Ovary (tissue), 9 donors: ENCODE data around the gene IP6K3. TPM values are rescaled to one million over a fixed set of nuclear protein-coding genes. Genes with fewer than 3 reads are reported as not detected.

Source experiments
- DNase-seq, 5 donors: peaks; one replicate each; pipeline ENCODE4 v3.0.0-alpha.2; 2019 to 2020
- H3K27ac ChIP-seq, 2 donors: fragments of 200-600 bp; one replicate each; pipeline versions ENCODE4 v1.5.1 to v1.8.0; 2019 to 2022
- H3K27me3 ChIP-seq: fragments of 200-600 bp; one replicate; pipeline ENCODE4 v1.8.0; 2022
- H3K36me3 ChIP-seq: fragments of 200-600 bp; sonication (generic); one replicate; pipeline ENCODE4 v1.5.1; 2019
- H3K4me1 ChIP-seq: one replicate; pipeline ENCODE4 v1.8.1; 2013; ENCODE audit warnings: mild to moderate bottlenecking, moderate library complexity; ENCODE audit not compliant: insufficient read depth
- H3K4me3 ChIP-seq: fragments of 200-600 bp; sonication (generic); one replicate; pipeline ENCODE4 v1.5.1; 2017
- H3K9me3 ChIP-seq, 2 donors: fragments of 200-600 bp in 1 of 2; sonication (generic) in 1 of 2; one replicate each; pipeline versions ENCODE4 v1.5.1 to v1.8.1; 2013 to 2019; ENCODE audit warnings: mild to moderate bottlenecking in 1 of 2, moderate library complexity in 1 of 2
- CTCF ChIP-seq, 3 donors: fragments of 450-650 bp in 2 of 3; fragments of 200-600 bp in 1 of 3; IDR thresholded peaks; one replicate each; pipeline versions ENCODE4 v1.5.1 to v1.8.0; 2016 to 2022; ENCODE audit warnings: antibody characterized with exemption in 3 of 3, mild to moderate bottlenecking in 1 of 3
- EP300 ChIP-seq: sonication (generic); formaldehyde crosslinking; IDR thresholded peaks from one replicate; pipeline ENCODE4 v1.6.1; 2017; ENCODE audit warnings: antibody characterized with exemption
- POLR2A ChIP-seq: fragments of 450-650 bp; IDR thresholded peaks from one replicate; pipeline ENCODE4 v1.6.1; 2017; ENCODE audit warnings: antibody characterized with exemption, mild to moderate bottlenecking, moderate library complexity
- WGBS, 3 donors: extraction: QIAGEN DNeasy Blood & Tissue Kit in 1 of 3; methylation state at CpG; one replicate each; pipeline versions ENCODE4 v1.1.5 to v1.1.7; 2013 to 2017; 5-methylcytosine and 5-hydroxymethylcytosine counted together
- intact Hi-C, 4 donors: fragments of 100-400 bp; cut with DNase I; formaldehyde crosslinking; loops; one replicate each; pipeline versions ENCODE4 v1.11.0 to v1.15.1; 2022 to 2023
- polyA plus RNA-seq, 2 donors: library from polyadenylated mRNA; stranded (reverse); fragments of 200-250 nt in 1 of 2; fragments of 350-450 nt in 1 of 2; fragmentation: Illumina TruSeq in 1 of 2; extraction: RNeasy Lipid Tissue Mini Kit (QIAGEN cat#74804) in 1 of 2; gene quantifications; one replicate each; pipeline ENCODE4 v1.2.3, GENCODE V29; 2013 to 2014
- total RNA-seq, 7 donors: library from RNA; depleted of rRNA in 2 of 7; stranded (reverse); fragments of >200 nt in 2 of 7; fragmentation: NEBNext Ultra II Directional in 3 of 7; extraction: Animal tissue kit (Norgen Biotek cat#: 25700) in 3 of 7; gene quantifications; one replicate each; pipeline versions ENCODE4 v1.1.0 to v1.2.4, GENCODE V29; 2016 to 2023
- donor health status: DM: no; HTN: no; CAD: no; lungs with moderate emphysema.
- donor health status: DM: no; HTN: no; CAD: no.
- donor health status: Bipolar disorder and iron deficiency.
- donor health status: DM: yes; HTN: yes; CAD: no.
- donor health status: DM: no; HTN: no; CAD: no.
- donor health status: DM: yes; HTN: yes; CAD: no.

The IP6K3 gene
- total and polyA plus RNA-seq, 9 donors: 0.11 to 1.1 (median 0.30) TPM; not detected in 2

GRCh38 chr6:33779895-33780294, 33.2 kb upstream of the IP6K3 start:
- Histone ChIP-seq H3K4me1 (no peaks in the 10 kb centered on the region), H3K9me3 (no peaks in the 10 kb centered on the region), H3K27ac (no peak overlapping the region), H3K36me3 (no peaks in the 10 kb centered on the region), H3K4me3 (no peak overlapping the region), H3K27me3 (no peaks in the 10 kb centered on the region)
- TF ChIP-seq POLR2A: no peak
- no peak for TF ChIP-seq CTCF (IDR thresholded peaks at IDR 0.05)
- no peak for TF ChIP-seq EP300
- no peak for DNase-seq
- intact Hi-C loops: loop anchor here in 1 of 4 donors (10.0 kb wide), 1 partner anchor 375 kb away; no protein-coding TSS in a partner anchor
- 84 to 89% (median 88%) methylated on average over 14 of the region's 14 CpGs for WGBS, 3 donors

GRCh38 chr6:33779290-33779689, 32.6 kb upstream of the IP6K3 start:
- no peaks in the 10 kb centered on the region for H3K4me1 ChIP-seq
- TF ChIP-seq CTCF (IDR thresholded peaks at IDR 0.05) (no peak), POLR2A (no peak), EP300 (no peak)
- no peak overlapping the region for H3K4me3 ChIP-seq
- 73 to 84% (median 81%) methylated on average over 7 of the region's 7 CpGs for WGBS, 3 donors
- no peaks in the 10 kb centered on the region for H3K36me3 ChIP-seq
- intact Hi-C loops: loop anchor here in 1 of 4 donors (10.0 kb wide), 1 partner anchor 376 kb away; no protein-coding TSS in a partner anchor
- H3K9me3 ChIP-seq: no peaks in the 10 kb centered on the region
- no peak overlapping the region for H3K27ac ChIP-seq
- no peak for DNase-seq
- no peaks in the 10 kb centered on the region for H3K27me3 ChIP-seq

DNA sequence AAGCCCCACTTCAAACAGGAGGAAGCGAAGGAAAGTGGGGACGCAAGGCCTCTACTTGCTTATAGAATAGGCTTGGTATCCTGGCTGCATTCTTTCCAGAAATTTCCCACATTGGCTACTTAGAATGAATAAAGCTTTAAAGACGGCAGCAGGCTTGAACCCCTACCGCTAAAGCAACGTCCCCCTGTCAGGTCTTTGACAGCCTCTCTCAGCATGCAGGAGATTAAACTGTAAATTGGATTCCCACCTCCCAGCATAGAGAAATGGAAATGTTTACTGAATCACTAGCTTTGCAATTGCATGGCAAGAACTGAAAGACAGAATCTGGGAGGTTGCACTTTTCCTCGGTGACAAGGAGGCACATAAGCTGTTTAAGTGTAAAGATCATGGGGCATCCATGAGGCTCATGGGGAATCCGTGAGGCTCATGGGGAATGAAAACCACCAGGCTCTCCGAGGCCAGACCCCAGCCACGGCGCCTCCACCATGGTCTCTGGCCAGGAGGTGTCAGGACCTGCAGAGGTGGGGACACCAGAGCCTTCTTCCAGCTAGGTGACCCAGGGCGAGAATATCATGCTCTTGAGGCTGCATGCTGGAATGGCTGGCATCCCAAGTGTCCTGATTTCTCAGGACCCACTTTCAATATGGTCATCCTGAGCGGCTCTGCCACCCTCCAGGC, 31.9 kb upstream of the IP6K3 start:
- WGBS, 3 donors: 82 to 91% (median 88%) methylated on average over 12 of the region's 12 CpGs

More for the DNA sequence above, 31.9 kb upstream of the IP6K3 start:
- H3K9me3 ChIP-seq: no peaks in the 10 kb centered on the region
- H3K27ac ChIP-seq: no peak overlapping the region
- H3K27me3 ChIP-seq: no peaks in the 10 kb centered on the region
- no peak for DNase-seq
- intact Hi-C loops: loop anchor here in 1 of 4 donors (10.0 kb wide), 1 partner anchor 376 kb away; no protein-coding TSS in a partner anchor
- no peaks in the 10 kb centered on the region for H3K36me3 ChIP-seq
- no peaks in the 10 kb centered on the region for H3K4me1 ChIP-seq
- no peak overlapping the region for H3K4me3 ChIP-seq
- TF ChIP-seq CTCF (IDR thresholded peaks at IDR 0.05): no peak
- no peak for TF ChIP-seq POLR2A
- no peak for TF ChIP-seq EP300
